GM23338 (cell line): ENCODE data around the gene OR7A5. TPM values are rescaled to one million over a fixed set of nuclear protein-coding genes. Genes with fewer than 3 reads are reported as not detected.
A peak's percentile ranks its signal among the peaks of the same experiment; 100 is the strongest.
"Not testable (repeated sequence)": the region's sequence is repeated elsewhere in the genome, so short reads cannot be mapped to it uniquely, and the experiment has no call there.

Experiments used
- ATAC-seq: fragments of 200-7000 bp; cut with Tn5 transposase; 3 replicates; pipeline ENCODE4 v1.9.1; 2020
- DNase-seq: peaks from one replicate; pipeline ENCODE4 v3.0.0-alpha.2; 2015; ENCODE audit warnings: low spot score
- H2AFZ ChIP-seq: fragments of 200-600 bp; sonication (generic); 2 replicates; pipeline ENCODE4 v1.8.0; 2016; ENCODE audit warnings: antibody characterized with exemption, mild to moderate bottlenecking, moderate library complexity
- H3F3A ChIP-seq: fragments of 200-600 bp; sonication (generic); replicated peaks from 2 replicates; pipeline ENCODE4 v1.8.0; 2017; ENCODE audit warnings: antibody characterized with exemption, mixed run types, low read depth
- H3K27ac ChIP-seq: fragments of 200-600 bp; sonication (generic); 2 replicates; pipeline ENCODE4 v1.6.1; 2016; ENCODE audit warnings: low read depth
- H3K27me3 ChIP-seq: fragments of 200-600 bp; sonication (generic); 2 replicates; pipeline ENCODE4 v1.8.0; 2016; ENCODE audit warnings: mild to moderate bottlenecking, mixed run types, moderate library complexity; ENCODE audit not compliant: insufficient read depth
- H3K36me3 ChIP-seq: fragments of 200-600 bp; sonication (generic); 2 replicates; pipeline ENCODE4 v1.8.0; 2016; ENCODE audit warnings: mild to moderate bottlenecking; ENCODE audit not compliant: insufficient read depth
- H3K4me1 ChIP-seq: fragments of 200-600 bp; sonication (generic); 2 replicates; pipeline ENCODE4 v1.8.0; 2016; ENCODE audit warnings: mild to moderate bottlenecking, moderate library complexity; ENCODE audit not compliant: insufficient read depth
- H3K4me2 ChIP-seq: fragments of 200-600 bp; sonication (generic); 2 replicates; pipeline ENCODE4 v1.7.1; 2017; ENCODE audit warnings: mixed run types
- H3K4me3 ChIP-seq: fragments of 200-600 bp; sonication (generic); 2 replicates; pipeline ENCODE4 v1.6.1; 2016; ENCODE audit warnings: mixed run types
- H3K79me2 ChIP-seq: fragments of 200-600 bp; sonication (generic); replicated peaks from 2 replicates; pipeline ENCODE4 v1.8.0; 2017; ENCODE audit warnings: mild to moderate bottlenecking; ENCODE audit not compliant: insufficient read depth
- H3K9me2 ChIP-seq: fragments of 200-600 bp; sonication (generic); 2 replicates; pipeline ENCODE4 v1.8.0; 2017; ENCODE audit not compliant: insufficient read depth
- H4K20me1 ChIP-seq: fragments of 200-600 bp; sonication (generic); replicated peaks from 2 replicates; pipeline ENCODE4 v1.8.0; 2017; ENCODE audit warnings: mild to moderate bottlenecking; ENCODE audit not compliant: insufficient read depth
- H3K27ac Mint-ChIP-seq: 2 replicates; pipeline ENCODE4 v1.8.0; 2020; ENCODE audit warnings: inconsistent platforms, mild to moderate bottlenecking, moderate library complexity, mixed read lengths
- H3K27me3 Mint-ChIP-seq: 3 replicates; pipeline ENCODE4 v1.8.0; 2022; ENCODE audit warnings: low read depth, mild to moderate bottlenecking, moderate library complexity, mixed read lengths, inconsistent platforms; ENCODE audit not compliant: insufficient read depth, poor library complexity
- H3K36me3 Mint-ChIP-seq: 3 replicates; pipeline ENCODE4 v1.8.0; 2021; ENCODE audit warnings: low read depth, mild to moderate bottlenecking, inconsistent platforms, moderate library complexity, mixed read lengths
- H3K4me1 Mint-ChIP-seq: 3 replicates; pipeline ENCODE4 v1.8.0; 2020; ENCODE audit warnings: mild to moderate bottlenecking, inconsistent platforms, mixed read lengths
- H3K4me3 Mint-ChIP-seq: 3 replicates; pipeline ENCODE4 v1.8.0; 2021; ENCODE audit warnings: moderate library complexity, mild to moderate bottlenecking, inconsistent platforms, mixed read lengths
- H3K9me3 Mint-ChIP-seq: 3 replicates; pipeline ENCODE4 v1.8.0; 2020; ENCODE audit warnings: moderate library complexity, mild to moderate bottlenecking, inconsistent platforms, mixed read lengths
- EZH2 ChIP-seq: fragments of 200-600 bp; sonication (generic); IDR thresholded peaks from one replicate; pipeline ENCODE4 v1.8.0; 2017; ENCODE audit warnings: antibody characterized with exemption, mild to moderate bottlenecking, low read depth; ENCODE audit not compliant: unreplicated experiment
- JUNB ChIP-seq: IDR thresholded peaks from one replicate; pipeline ENCODE4 v1.6.1; 2016; ENCODE audit warnings: antibody characterized with exemption; ENCODE audit not compliant: unreplicated experiment
- NANOG ChIP-seq: IDR thresholded peaks from 2 replicates; pipeline ENCODE4 v1.6.1; 2016; ENCODE audit warnings: antibody characterized with exemption, borderline replicate concordance
- POLR2AphosphoS5 ChIP-seq: IDR thresholded peaks from 2 replicates; pipeline ENCODE4 v1.6.1; 2016; ENCODE audit warnings: antibody characterized with exemption, low read depth
- polyA plus RNA-seq: library from polyadenylated mRNA; unstranded; fragments of >200 nt; fragmentation: Nextera tagmentation; extraction: Ambion mirVana; gene quantifications from 2 replicates; pipeline ENCODE4 v1.2.1, GENCODE V29; 2016
- total RNA-seq: library from RNA; depleted of rRNA; stranded (reverse); fragments of >200 nt; shearing (Covaris generic); gene quantifications from 2 replicates; pipeline ENCODE4 v1.2.3, GENCODE V29; 2014
- TF ChIP-seq, protein P1 (sequence below): IDR thresholded peaks from one replicate; pipeline ENCODE4 v1.6.1; 2018; ENCODE audit warnings: antibody characterized with exemption; ENCODE audit not compliant: unreplicated experiment
- TF ChIP-seq, protein P2 (sequence below), 2 experiments: fragments of 200-600 bp in 1 of 2; sonication (generic) in 1 of 2; conservative IDR thresholded peaks; 2 replicates each; pipeline versions ENCODE4 v1.5.1 to v1.6.1; 2016 to 2017; ENCODE audit warnings: antibody characterized with exemption in 2 of 2, low read depth in 2 of 2, mild to moderate bottlenecking in 2 of 2, moderate library complexity in 1 of 2

OR7A5 gene
- total and polyA plus RNA-seq, 2 experiments from 2014 or later: not detected

DNA sequence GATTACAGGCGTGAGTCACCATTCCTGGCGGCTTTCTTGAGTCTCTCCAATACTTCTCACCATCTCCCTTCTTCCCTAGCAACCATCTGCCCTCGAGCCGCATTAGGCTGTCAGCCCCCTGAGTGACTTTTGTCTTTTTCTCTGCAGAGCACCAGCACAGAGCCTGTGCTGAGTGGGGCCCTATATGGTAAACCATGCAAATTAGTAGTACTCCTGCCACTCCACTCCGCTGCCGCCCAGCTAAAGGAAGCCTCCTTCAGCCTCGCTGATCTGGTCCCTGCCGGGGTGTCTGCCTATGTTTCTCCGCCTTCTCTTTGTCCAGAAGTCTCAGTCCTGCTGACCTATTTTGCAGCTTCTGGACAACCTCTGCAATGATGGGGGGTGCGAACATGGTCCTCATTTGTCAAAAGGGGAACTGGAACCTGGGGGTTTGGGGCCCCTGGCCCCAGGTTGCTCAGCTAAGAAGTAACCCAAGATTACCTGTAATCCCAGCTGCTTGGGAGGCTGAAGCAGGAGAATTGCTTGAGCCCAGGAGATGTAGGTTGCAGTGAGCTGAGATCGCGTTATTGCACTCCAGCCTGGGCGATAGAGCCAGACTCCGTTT is 54.3 kb downstream of the OR7A5 start:
- DNase-seq, H4K20me1 ChIP-seq, H3F3A ChIP-seq, H3K27me3 ChIP-seq, H3K79me2 ChIP-seq, H2AFZ ChIP-seq, H3K27ac Mint-ChIP-seq, H3K36me3 ChIP-seq, H3K9me2 ChIP-seq, H3K36me3 Mint-ChIP-seq, H3K4me1 ChIP-seq, H3K4me3 Mint-ChIP-seq, H3K27ac ChIP-seq, H3K4me3 ChIP-seq, H3K4me2 ChIP-seq, H3K9me3 Mint-ChIP-seq: not testable (repeated sequence)
- Mint-ChIP-seq H3K27me3 (peaks cover 12% of the 10 kb centered on the region), H3K4me1 (peaks cover 19% of the 10 kb centered on the region)
- ATAC-seq: peak; percentile 18

DNA sequence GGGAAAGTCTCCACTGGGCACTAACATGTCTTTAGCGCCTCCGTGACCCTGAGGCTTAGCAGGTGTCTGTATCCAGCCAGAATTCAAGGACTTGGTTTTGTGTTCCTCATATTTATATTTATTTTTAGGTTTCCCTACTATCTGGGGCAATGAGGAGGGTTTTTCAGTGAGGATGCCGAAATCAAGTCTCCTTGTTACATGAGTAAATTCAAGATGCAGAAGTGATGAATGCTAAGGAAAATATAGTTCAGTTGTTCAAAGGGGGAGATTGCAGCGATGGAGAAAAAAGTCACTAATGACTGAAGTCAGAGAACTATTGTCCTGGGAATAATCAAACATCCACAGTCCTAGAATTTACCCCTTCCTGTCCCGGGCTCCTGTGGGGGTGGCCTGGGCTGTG is 55.8 kb downstream of the OR7A5 start:
- peaks cover 3% of the 10 kb centered on the region; the same call in 1 of the 2 replicates for H3K27me3 ChIP-seq
- no peak overlapping the region for H3K27ac ChIP-seq
- H3F3A ChIP-seq: no peaks in the 10 kb centered on the region
- Mint-ChIP-seq H3K4me1 (peaks cover 19% of the 10 kb centered on the region), H3K36me3 (no peaks in the 10 kb centered on the region), H3K4me3 (no peak overlapping the region; the same call in 2 of the 3 replicates), H3K27ac (no peak overlapping the region), H3K27me3 (peaks cover 10% of the 10 kb centered on the region), H3K9me3 (no peaks in the 10 kb centered on the region)
- no peak overlapping the region for H3K4me2 ChIP-seq
- no peaks in the 10 kb centered on the region for H3K79me2 ChIP-seq
- no peak overlapping the region for H3K4me3 ChIP-seq
- ATAC-seq (no peak), DNase-seq (no peak)
- no peaks in the 10 kb centered on the region for H4K20me1 ChIP-seq
- H3K4me1 ChIP-seq: no peaks in the 10 kb centered on the region; the same call in 1 of the 2 replicates
- no peaks in the 10 kb centered on the region for H3K36me3 ChIP-seq
- H2AFZ ChIP-seq: no peak overlapping the region
- TF ChIP-seq EZH2 (no peak), JUNB (no peak), POLR2AphosphoS5 (no peak), NANOG (no peak)
- TF ChIP-seq, protein P1, sequence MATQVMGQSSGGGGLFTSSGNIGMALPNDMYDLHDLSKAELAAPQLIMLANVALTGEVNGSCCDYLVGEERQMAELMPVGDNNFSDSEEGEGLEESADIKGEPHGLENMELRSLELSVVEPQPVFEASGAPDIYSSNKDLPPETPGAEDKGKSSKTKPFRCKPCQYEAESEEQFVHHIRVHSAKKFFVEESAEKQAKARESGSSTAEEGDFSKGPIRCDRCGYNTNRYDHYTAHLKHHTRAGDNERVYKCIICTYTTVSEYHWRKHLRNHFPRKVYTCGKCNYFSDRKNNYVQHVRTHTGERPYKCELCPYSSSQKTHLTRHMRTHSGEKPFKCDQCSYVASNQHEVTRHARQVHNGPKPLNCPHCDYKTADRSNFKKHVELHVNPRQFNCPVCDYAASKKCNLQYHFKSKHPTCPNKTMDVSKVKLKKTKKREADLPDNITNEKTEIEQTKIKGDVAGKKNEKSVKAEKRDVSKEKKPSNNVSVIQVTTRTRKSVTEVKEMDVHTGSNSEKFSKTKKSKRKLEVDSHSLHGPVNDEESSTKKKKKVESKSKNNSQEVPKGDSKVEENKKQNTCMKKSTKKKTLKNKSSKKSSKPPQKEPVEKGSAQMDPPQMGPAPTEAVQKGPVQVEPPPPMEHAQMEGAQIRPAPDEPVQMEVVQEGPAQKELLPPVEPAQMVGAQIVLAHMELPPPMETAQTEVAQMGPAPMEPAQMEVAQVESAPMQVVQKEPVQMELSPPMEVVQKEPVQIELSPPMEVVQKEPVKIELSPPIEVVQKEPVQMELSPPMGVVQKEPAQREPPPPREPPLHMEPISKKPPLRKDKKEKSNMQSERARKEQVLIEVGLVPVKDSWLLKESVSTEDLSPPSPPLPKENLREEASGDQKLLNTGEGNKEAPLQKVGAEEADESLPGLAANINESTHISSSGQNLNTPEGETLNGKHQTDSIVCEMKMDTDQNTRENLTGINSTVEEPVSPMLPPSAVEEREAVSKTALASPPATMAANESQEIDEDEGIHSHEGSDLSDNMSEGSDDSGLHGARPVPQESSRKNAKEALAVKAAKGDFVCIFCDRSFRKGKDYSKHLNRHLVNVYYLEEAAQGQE: no peak
- TF ChIP-seq, protein P2, sequence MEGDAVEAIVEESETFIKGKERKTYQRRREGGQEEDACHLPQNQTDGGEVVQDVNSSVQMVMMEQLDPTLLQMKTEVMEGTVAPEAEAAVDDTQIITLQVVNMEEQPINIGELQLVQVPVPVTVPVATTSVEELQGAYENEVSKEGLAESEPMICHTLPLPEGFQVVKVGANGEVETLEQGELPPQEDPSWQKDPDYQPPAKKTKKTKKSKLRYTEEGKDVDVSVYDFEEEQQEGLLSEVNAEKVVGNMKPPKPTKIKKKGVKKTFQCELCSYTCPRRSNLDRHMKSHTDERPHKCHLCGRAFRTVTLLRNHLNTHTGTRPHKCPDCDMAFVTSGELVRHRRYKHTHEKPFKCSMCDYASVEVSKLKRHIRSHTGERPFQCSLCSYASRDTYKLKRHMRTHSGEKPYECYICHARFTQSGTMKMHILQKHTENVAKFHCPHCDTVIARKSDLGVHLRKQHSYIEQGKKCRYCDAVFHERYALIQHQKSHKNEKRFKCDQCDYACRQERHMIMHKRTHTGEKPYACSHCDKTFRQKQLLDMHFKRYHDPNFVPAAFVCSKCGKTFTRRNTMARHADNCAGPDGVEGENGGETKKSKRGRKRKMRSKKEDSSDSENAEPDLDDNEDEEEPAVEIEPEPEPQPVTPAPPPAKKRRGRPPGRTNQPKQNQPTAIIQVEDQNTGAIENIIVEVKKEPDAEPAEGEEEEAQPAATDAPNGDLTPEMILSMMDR (conservative IDR thresholded peaks at IDR 0.05; ENCODE audit: low read depth in 2 of 2): no peak
- no peaks in the 10 kb centered on the region for H3K9me2 ChIP-seq

DNA sequence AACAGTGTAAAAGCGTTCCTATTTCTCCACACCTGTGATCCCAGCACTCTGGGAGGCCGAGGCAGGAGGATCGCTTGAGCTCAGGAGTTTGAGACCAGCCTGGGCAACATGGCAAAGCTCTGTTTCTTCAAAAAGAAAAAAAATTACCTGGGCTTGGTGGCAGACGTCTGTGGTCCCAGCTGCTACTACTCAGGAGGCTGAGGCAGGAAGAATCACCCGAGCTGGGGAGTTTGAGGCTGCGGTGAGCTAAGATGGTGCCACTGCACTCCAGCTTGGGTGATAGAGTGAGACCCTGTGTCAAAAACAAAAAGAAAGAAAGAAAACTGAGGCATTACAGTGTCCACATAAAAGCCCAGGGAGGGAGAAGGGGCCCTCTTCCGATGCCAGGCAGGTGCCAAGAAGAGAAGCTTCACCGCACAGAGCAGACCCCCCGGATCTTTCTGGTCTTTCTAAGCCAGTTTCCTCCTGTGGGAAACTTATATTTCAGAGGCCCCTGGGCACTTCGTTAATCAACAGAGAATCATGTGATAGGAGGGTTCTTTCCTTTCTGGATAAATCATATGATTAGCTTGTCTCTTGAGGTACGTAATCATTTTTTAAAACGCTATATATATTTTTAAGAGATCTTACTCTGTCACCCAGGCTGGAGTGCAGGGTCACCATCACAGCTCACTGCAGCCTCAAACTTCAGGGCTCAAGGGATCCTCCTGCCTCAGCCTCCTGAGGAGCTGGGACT is 56.7 kb downstream of the OR7A5 start, which contains the start of gene ADGRE2:
Gene ADGRE2, minus strand, starts transcription at position 451 of the 736 bp plus-strand sequence. CDS start 1,804 bp downstream, outside the sequence.
- H3K27me3 Mint-ChIP-seq: peaks cover 10% of the 10 kb centered on the region

DNA sequence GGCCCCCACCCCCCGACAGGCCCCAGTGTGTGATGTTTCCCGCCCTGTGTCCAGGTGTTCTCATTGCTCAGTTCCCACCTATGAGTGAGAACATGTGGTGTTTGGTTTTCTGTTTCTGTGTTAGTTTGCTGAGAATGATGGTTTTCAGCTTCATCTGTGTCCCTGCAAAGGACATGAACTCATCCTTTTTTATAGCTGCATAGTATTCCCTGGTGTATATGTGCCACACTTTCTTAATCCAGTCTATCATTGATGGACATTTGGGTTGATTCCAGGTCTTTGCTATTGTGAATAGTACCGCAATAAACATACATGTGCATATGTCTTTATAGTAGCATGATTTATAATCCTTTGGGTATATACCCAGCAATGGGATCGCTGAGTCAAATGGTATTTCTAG is 57.3 kb downstream of the OR7A5 start:
- not testable (repeated sequence) for H3K79me2 ChIP-seq, ATAC-seq, H4K20me1 ChIP-seq, H3K4me3 ChIP-seq, H3K27me3 ChIP-seq, H3K9me2 ChIP-seq, H3K4me1 Mint-ChIP-seq, H3K36me3 ChIP-seq, H3K4me1 ChIP-seq, H3K27ac ChIP-seq, H3F3A ChIP-seq, DNase-seq, H3K36me3 Mint-ChIP-seq, H2AFZ ChIP-seq, H3K27ac Mint-ChIP-seq, H3K4me2 ChIP-seq, H3K9me3 Mint-ChIP-seq
- 0 out of 3 replicates have a peak overlapping the region, but pooled peaks have one; percentile 21 for H3K4me3 Mint-ChIP-seq
- H3K27me3 Mint-ChIP-seq: peaks cover 10% of the 10 kb centered on the region

More for the DNA sequence above, 56.7 kb downstream of the OR7A5 start, which contains the start of gene ADGRE2:
- H3K27me3 ChIP-seq, H2AFZ ChIP-seq, H3K9me3 Mint-ChIP-seq, H4K20me1 ChIP-seq, H3K79me2 ChIP-seq, H3K4me1 ChIP-seq, H3K4me2 ChIP-seq, ATAC-seq, H3K27ac ChIP-seq, H3K36me3 Mint-ChIP-seq, H3K27ac Mint-ChIP-seq, H3F3A ChIP-seq, DNase-seq, H3K4me3 ChIP-seq, H3K9me2 ChIP-seq, H3K36me3 ChIP-seq: not testable (repeated sequence)
- peaks cover 13% of the 10 kb centered on the region for H3K4me1 Mint-ChIP-seq
- H3K4me3 Mint-ChIP-seq: peak within 1 kb of the TSS; percentile 21; the same call in 1 of the 3 replicates
